Mammary epithelial cell (primary cell): ENCODE measurements around the gene ZNF230.

Experiments
- CTCF ChIP-seq, 2 donors: IDR thresholded peaks in 1 of 2; conservative IDR thresholded peaks in 1 of 2; 2 replicates each; pipeline ENCODE4 v1.5.1; 2011 to 2012; ENCODE audit warnings: inconsistent platforms in 2 of 2, low read length in 2 of 2, mild to moderate bottlenecking in 2 of 2, control low read depth in 1 of 2, low read depth in 1 of 2; ENCODE audit not compliant: insufficient read depth in 1 of 2; ENCODE audit errors: extremely low read depth in 1 of 2
- EZH2 ChIP-seq: IDR thresholded peaks from 2 replicates; pipeline ENCODE4 v1.6.1; 2012; ENCODE audit warnings: low read length, inconsistent platforms, borderline replicate concordance

- TF ChIP-seq CTCF (conservative IDR thresholded peaks at IDR 0.05 in 1 of 2, IDR thresholded peaks at IDR 0.05 in 1 of 2; ENCODE audit: extremely low read depth in 1 of 2, insufficient read depth in 1 of 2, low read depth in 1 of 2, low read length in 2 of 2) = no peak
- no peak for TF ChIP-seq EZH2
Measured at GRCh38 chr19:44010468-44010867, 7.7 kb downstream of the ZNF230 start.
